ENCODE data around the gene FBXL4.

FBXL4 gene

GRCh38 chr6:98984121-98984520 is 36.4 kb upstream of the FBXL4 start:
- Histone ChIP-seq H3K27ac (no peak overlapping the region), H3K4me3 (no peak overlapping the region), H3K9me3 (no peaks in the 10 kb centered on the region), H3K27me3 (no peaks in the 10 kb centered on the region), H3K4me1 (peaks cover 0 to 19% (median 0%) of the 10 kb centered on the region in 4 donors), H3K36me3 (no peaks in the 10 kb centered on the region)
- TF ChIP-seq CTCF (IDR thresholded peaks at IDR 0.05) = no peak
- intact Hi-C loops (cut with DNase I; ENCODE audit: low total_unique reads) = no loop called here
- DNase-seq = no peak

GRCh38 chr6:98981473-98981872 is 33.7 kb upstream of the FBXL4 start:
- intact Hi-C loops (cut with DNase I; ENCODE audit: low total_unique reads) = no loop called here
- TF ChIP-seq CTCF (IDR thresholded peaks at IDR 0.05) = no peak
- H3K9me3 ChIP-seq = no peaks in the 10 kb centered on the region
- H3K36me3 ChIP-seq = no peaks in the 10 kb centered on the region
- H3K27me3 ChIP-seq = no peaks in the 10 kb centered on the region
- H3K27ac ChIP-seq = no peak overlapping the region
- H3K4me1 ChIP-seq = peaks cover 0 to 26% (median 0%) of the 10 kb centered on the region in 4 donors
- H3K4me3 ChIP-seq = no peak overlapping the region
- no peak for DNase-seq

GRCh38 chr6:98980819-98981218 is 33.1 kb upstream of the FBXL4 start:
- no peak overlapping the region for H3K4me3 ChIP-seq
- intact Hi-C loops (cut with DNase I; ENCODE audit: low total_unique reads) = no loop called here
- peaks cover 0 to 26% (median 0%) of the 10 kb centered on the region in 4 donors for H3K4me1 ChIP-seq
- H3K9me3 ChIP-seq = no peaks in the 10 kb centered on the region
- no peaks in the 10 kb centered on the region for H3K36me3 ChIP-seq
- H3K27me3 ChIP-seq = no peaks in the 10 kb centered on the region
- no peak for DNase-seq
- no peak for TF ChIP-seq CTCF (IDR thresholded peaks at IDR 0.05)
- no peak overlapping the region for H3K27ac ChIP-seq

- Histone ChIP-seq H3K4me1 (peaks cover 0 to 26% (median 0%) of the 10 kb centered on the region in 4 donors), H3K27me3 (no peaks in the 10 kb centered on the region), H3K4me3 (no peak overlapping the region), H3K9me3 (no peaks in the 10 kb centered on the region), H3K27ac (no peak overlapping the region), H3K36me3 (no peaks in the 10 kb centered on the region)
- intact Hi-C loops (cut with DNase I; ENCODE audit: low total_unique reads) = no loop called here
- DNase-seq = no peak
- no peak for TF ChIP-seq CTCF (IDR thresholded peaks at IDR 0.05)
Observed at GRCh38 chr6:98977671-98978292, 30.0 kb upstream of the FBXL4 start.

- Histone ChIP-seq H3K9me3 (no peaks in the 10 kb centered on the region), H3K4me3 (no peak overlapping the region), H3K4me1 (peaks cover 0 to 26% (median 0%) of the 10 kb centered on the region in 4 donors), H3K27ac (no peak overlapping the region), H3K27me3 (no peaks in the 10 kb centered on the region), H3K36me3 (no peaks in the 10 kb centered on the region)
- no peak for DNase-seq
- TF ChIP-seq CTCF (IDR thresholded peaks at IDR 0.05) = no peak
- intact Hi-C loops (cut with DNase I; ENCODE audit: low total_unique reads) = no loop called here
Observed at GRCh38 chr6:98976674-98977385, 29.1 kb upstream of the FBXL4 start.
